ENCODE results near the gene CRTAC1.
A peak's percentile ranks its signal among the peaks of the same experiment; 100 is the strongest.

The CRTAC1 gene

DNA sequence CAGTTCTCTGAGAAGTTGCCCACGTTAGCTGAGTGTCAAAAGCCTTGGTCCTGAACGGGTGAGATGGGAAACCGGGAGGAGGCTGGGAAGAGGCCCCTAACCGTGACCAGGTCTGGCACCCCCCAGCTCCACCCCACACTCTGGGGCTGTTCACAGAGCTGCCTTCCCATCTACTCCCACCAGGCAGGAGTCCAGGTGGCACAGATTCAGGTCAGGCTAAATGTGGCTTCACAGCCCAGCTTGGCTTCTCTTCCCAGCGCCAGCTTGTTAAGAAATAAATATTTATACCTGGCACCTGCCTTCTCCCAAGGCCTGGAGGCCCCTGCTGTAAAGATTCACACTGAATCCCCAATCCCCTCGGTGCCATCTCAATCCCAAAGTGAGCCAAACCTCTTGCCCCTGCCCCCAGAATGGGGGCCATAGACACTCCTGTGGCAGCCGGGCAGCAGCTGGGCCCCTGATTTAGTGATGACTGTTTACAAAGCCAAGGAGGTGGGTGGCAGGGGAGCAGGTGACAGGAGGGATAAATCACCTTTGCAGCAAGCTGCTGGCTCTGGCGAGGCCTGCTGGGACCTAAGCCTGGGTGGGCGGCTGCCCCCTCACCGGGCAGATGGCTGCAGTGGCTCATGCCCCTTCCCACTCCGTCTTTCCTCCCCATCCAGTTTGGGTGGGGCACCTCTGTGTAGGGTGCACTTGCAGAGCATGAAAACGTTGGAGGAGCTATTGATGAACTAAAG is 108.2 kb downstream of the CRTAC1 start:
- H3K36me3 ChIP-seq (ENCODE audit: control insufficient read depth, insufficient read depth, low read length): no peaks in the 10 kb centered on the region
- H3K79me2 ChIP-seq: no peaks in the 10 kb centered on the region
- no peaks in the 10 kb centered on the region for H3K27me3 ChIP-seq (ENCODE audit: control insufficient read depth, insufficient read depth, low read length)
- H3K4me2 ChIP-seq (ENCODE audit: low read length): no peak overlapping the region
- no peak overlapping the region for H3K9ac ChIP-seq
- TF ChIP-seq, protein P1, sequence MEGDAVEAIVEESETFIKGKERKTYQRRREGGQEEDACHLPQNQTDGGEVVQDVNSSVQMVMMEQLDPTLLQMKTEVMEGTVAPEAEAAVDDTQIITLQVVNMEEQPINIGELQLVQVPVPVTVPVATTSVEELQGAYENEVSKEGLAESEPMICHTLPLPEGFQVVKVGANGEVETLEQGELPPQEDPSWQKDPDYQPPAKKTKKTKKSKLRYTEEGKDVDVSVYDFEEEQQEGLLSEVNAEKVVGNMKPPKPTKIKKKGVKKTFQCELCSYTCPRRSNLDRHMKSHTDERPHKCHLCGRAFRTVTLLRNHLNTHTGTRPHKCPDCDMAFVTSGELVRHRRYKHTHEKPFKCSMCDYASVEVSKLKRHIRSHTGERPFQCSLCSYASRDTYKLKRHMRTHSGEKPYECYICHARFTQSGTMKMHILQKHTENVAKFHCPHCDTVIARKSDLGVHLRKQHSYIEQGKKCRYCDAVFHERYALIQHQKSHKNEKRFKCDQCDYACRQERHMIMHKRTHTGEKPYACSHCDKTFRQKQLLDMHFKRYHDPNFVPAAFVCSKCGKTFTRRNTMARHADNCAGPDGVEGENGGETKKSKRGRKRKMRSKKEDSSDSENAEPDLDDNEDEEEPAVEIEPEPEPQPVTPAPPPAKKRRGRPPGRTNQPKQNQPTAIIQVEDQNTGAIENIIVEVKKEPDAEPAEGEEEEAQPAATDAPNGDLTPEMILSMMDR (IDR thresholded peaks at IDR 0.05): no peak
- no peak overlapping the region for H3K27ac ChIP-seq
- no peaks in the 10 kb centered on the region for H3K9me3 ChIP-seq (ENCODE audit: control insufficient read depth, low read length)
- peak overlapping the region; percentile 61 for H2AFZ ChIP-seq
- H3K4me1 ChIP-seq: peaks cover 8% of the 10 kb centered on the region
- H3K4me3 ChIP-seq (ENCODE audit: low read depth, low read length): no peak overlapping the region

DNA sequence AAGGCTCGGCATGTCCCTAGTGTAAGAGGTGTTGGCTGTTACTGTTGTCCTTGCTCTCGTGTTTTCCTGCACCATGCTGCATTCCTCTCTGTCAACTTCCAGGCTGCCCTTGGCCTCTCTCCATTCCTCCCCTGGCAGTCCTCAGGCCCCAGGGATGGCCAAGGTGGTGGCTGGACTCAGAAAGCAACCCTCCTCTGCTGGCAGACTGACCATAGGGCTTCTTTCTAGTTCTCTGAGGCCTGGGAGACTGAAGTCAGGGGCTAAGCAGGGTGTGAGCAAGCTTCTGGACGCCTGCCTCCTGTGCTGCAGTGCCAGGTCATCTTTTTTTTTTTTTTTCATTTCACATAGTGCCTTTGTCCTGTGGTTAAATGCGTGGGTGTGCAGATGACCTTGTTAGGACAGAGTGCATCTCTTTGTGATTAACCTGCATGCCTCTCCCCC is 108.8 kb downstream of the CRTAC1 start:
- Histone ChIP-seq H2AFZ (peak overlapping the region; percentile 61), H3K27me3 (ENCODE audit: control insufficient read depth, insufficient read depth, low read length) (no peaks in the 10 kb centered on the region), H3K36me3 (ENCODE audit: control insufficient read depth, insufficient read depth, low read length) (no peaks in the 10 kb centered on the region), H3K27ac (no peak overlapping the region), H3K4me1 (peaks cover 8% of the 10 kb centered on the region), H3K9me3 (ENCODE audit: control insufficient read depth, low read length) (no peaks in the 10 kb centered on the region), H3K4me3 (ENCODE audit: low read depth, low read length) (no peak overlapping the region), H3K9ac (no peak overlapping the region), H3K4me2 (ENCODE audit: low read length) (no peak overlapping the region), H3K79me2 (no peaks in the 10 kb centered on the region)
- TF ChIP-seq, protein P1 (IDR thresholded peaks at IDR 0.05): no peak

DNA sequence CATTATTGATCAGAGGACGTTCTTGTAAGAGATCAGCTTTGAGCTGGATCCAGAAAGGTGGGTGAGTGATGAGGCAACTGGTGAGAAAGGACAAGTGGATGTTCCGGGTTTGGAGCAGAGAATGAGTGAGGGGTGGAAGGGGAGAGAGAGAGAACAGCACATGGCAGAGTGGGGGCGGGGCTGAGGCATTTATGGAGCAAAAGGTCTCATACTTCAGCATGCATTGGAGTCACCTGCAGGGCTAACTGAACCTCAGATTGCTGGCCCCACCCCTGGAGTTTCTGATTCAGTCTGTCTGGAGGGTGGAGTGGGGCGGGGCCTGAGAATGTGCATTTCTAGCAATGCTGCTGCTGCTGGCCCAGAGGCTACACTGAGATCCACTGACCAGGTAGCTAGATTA is 109.6 kb downstream of the CRTAC1 start:
- Histone ChIP-seq H3K27me3 (ENCODE audit: control insufficient read depth, insufficient read depth, low read length) (no peaks in the 10 kb centered on the region), H3K27ac (no peak overlapping the region), H2AFZ (no peak overlapping the region), H3K9me3 (ENCODE audit: control insufficient read depth, low read length) (no peaks in the 10 kb centered on the region), H3K4me2 (ENCODE audit: low read length) (no peak overlapping the region), H3K79me2 (no peaks in the 10 kb centered on the region), H3K9ac (no peak overlapping the region), H3K4me3 (ENCODE audit: low read depth, low read length) (no peak overlapping the region), H3K4me1 (peaks cover 8% of the 10 kb centered on the region), H3K36me3 (ENCODE audit: control insufficient read depth, insufficient read depth, low read length) (no peaks in the 10 kb centered on the region)
- TF ChIP-seq, protein P1 (IDR thresholded peaks at IDR 0.05): no peak

DNA sequence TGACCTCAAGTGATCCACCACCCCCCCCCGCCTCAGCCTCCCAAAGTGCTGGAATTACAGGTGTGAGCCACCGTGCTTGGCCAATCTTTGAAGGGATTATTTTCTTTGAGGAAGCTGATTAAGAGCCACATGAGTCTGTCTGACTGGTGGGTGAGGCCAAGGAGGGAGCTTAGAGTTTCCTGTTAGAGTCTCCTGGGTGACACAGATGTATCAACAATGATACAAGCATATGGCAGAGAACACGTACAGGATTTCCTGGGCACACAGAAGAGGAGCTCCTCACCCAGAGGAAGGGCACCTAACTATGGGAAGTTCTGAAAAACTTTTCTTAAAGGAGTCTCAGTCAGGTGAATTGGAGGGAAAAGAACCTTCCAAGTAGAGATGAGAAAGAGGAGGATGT is 111.4 kb downstream of the CRTAC1 start:
- Histone ChIP-seq H3K27ac (no peak overlapping the region), H3K36me3 (ENCODE audit: control insufficient read depth, insufficient read depth, low read length) (no peaks in the 10 kb centered on the region), H2AFZ (no peak overlapping the region), H3K9me3 (ENCODE audit: control insufficient read depth, low read length) (no peaks in the 10 kb centered on the region), H3K4me2 (ENCODE audit: low read length) (no peak overlapping the region), H3K4me1 (peaks cover 8% of the 10 kb centered on the region), H3K27me3 (ENCODE audit: control insufficient read depth, insufficient read depth, low read length) (no peaks in the 10 kb centered on the region), H3K9ac (no peak overlapping the region), H3K4me3 (ENCODE audit: low read depth, low read length) (no peak overlapping the region), H3K79me2 (no peaks in the 10 kb centered on the region)
- TF ChIP-seq, protein P1 (IDR thresholded peaks at IDR 0.05): no peak

- Histone ChIP-seq H3K4me3 (ENCODE audit: low read depth, low read length) (no peak overlapping the region), H3K27me3 (ENCODE audit: control insufficient read depth, insufficient read depth, low read length) (no peaks in the 10 kb centered on the region), H3K4me2 (ENCODE audit: low read length) (no peak overlapping the region), H3K36me3 (ENCODE audit: control insufficient read depth, insufficient read depth, low read length) (no peaks in the 10 kb centered on the region), H3K9me3 (ENCODE audit: control insufficient read depth, low read length) (no peaks in the 10 kb centered on the region), H3K79me2 (no peaks in the 10 kb centered on the region), H2AFZ (no peak overlapping the region), H3K9ac (no peak overlapping the region), H3K27ac (no peak overlapping the region), H3K4me1 (peaks cover 4% of the 10 kb centered on the region)
- TF ChIP-seq, protein P1 (IDR thresholded peaks at IDR 0.05): no peak
Observed at GRCh38 chr10:97916586-97916985, 113.8 kb downstream of the CRTAC1 start.
